Measurements from ENCODE around the gene IRF2BP2.
"Not testable (repeated sequence)": the region's sequence is repeated elsewhere in the genome, so short reads cannot be mapped to it uniquely, and the experiment has no call there.

GRCh38 chr1:234594575-234594974 is 15.4 kb downstream of the IRF2BP2 start:
- not testable (repeated sequence) for TF ChIP-seq TAF1 (IDR thresholded peaks at IDR 0.05; ENCODE audit: borderline replicate concordance, low read depth, low read length); POLR2AphosphoS5 (IDR thresholded peaks at IDR 0.05; ENCODE audit: low read depth, low read length)
